Ectodermal cell (in vitro differentiated cells): ENCODE results near the gene CTSW.

Experiments
- H3K27ac ChIP-seq: 2 replicates; pipeline ENCODE4 v1.7.0; 2013; ENCODE audit warnings: mild to moderate bottlenecking, low read depth, low read length; ENCODE audit not compliant: insufficient read depth, poor library complexity, severe bottlenecking
- H3K27me3 ChIP-seq: 2 replicates; pipeline ENCODE4 v1.7.0; 2013; ENCODE audit warnings: mild to moderate bottlenecking, low read length; ENCODE audit not compliant: insufficient read depth, control insufficient read depth, poor library complexity, severe bottlenecking
- H3K36me3 ChIP-seq: one replicate; pipeline ENCODE4 v1.7.0; 2013; ENCODE audit warnings: low read length; ENCODE audit not compliant: control insufficient read depth, insufficient read depth
- H3K4me1 ChIP-seq: one replicate; pipeline ENCODE4 v1.7.0; 2013; ENCODE audit warnings: low read length; ENCODE audit not compliant: control insufficient read depth, insufficient read depth
- H3K4me3 ChIP-seq: 2 replicates; pipeline ENCODE4 v1.7.0; 2013; ENCODE audit warnings: low read depth, low read length, control low read depth; ENCODE audit not compliant: insufficient read depth
- H3K9me3 ChIP-seq: 2 replicates; pipeline ENCODE4 v1.7.0; 2013; ENCODE audit warnings: mild to moderate bottlenecking, low read length, moderate library complexity; ENCODE audit not compliant: control insufficient read depth
- WGBS, 2 experiments: methylation state at CpG; one replicate each; pipeline ENCODE4 v1.1.7; 2013; ENCODE audit warnings: missing lambda C conversion rate in 2 of 2; 5-methylcytosine and 5-hydroxymethylcytosine counted together

Gene CTSW

DNA sequence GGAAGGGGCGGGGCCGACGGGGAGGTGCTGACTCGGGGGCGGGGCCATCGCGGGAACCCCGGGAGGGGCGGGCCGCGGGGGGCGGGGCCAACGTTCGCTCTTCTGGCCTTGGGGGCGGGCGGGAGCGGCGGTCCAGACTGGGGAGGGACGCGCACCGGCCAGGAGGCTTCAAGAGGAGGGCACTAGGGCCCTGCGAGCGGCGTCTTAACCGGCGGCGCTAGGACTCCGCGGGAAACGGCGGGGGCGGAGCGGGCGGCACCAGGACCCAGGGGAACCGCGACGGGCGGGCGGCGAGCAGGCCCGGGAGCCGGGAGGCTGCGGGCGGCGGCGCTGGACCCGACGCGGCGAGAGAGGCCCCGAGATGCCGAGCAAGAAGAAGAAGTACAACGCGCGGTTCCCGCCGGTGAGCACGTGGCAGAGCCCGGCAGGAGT lies 39.5 kb downstream of the CTSW start, which contains the start of gene DRAP1:
Gene DRAP1 (plus strand): TSS at position 286 of the 432 bp plus-strand sequence. CDS start 76 bp downstream, at position 362.
- WGBS, 2 experiments, result 0% methylated on average over 59 of the region's 59 CpGs
- Histone ChIP-seq H3K4me1 (no peaks in the 10 kb centered on the region), H3K27ac (no peak within 1 kb of the TSS), H3K9me3 (no peaks in the 10 kb centered on the region), H3K36me3 (peaks cover 5% of the 10 kb centered on the region), H3K4me3 (peak within 1 kb of the TSS; percentile 92), H3K27me3 (no peaks in the 10 kb centered on the region)

DNA sequence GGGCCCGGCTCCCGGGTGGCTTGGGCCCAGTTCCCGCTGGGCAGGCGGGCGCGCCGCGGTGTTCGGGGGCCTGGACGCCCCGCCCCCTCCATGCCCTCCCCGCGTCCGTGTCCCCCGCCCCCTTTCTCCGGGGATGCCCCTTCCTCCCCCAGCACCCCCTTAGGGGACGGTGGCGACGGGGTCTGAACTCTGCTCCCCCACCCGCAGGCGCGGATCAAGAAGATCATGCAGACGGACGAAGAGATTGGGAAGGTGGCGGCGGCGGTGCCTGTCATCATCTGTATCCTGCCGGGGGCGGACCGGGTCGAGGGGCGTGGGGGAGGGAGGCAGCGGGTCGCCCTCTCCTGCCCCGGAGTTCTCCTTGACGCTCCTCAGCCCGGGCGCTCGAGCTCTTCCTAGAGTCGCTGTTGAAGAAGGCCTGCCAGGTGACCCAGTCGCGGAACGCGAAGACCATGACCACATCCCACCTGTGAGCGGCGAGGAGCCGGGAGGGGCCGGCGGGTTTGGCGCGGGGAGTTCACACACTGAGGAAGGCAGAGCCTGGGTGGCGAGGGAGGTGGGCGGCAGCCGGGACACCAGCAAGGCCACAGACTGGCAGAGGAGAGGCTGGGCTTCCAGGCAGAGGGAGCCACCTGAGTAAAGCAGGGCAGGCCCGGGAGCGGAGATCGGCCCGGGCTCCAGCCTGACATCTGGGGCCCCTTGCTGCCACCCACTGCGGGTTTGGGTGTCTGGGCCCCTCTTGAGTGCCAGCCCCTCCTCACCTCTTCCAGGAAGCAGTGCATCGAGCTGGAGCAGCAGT lies 40.1 kb downstream of the CTSW start:
- Histone ChIP-seq H3K27me3 (no peaks in the 10 kb centered on the region), H3K36me3 (peaks cover 5% of the 10 kb centered on the region), H3K4me1 (no peaks in the 10 kb centered on the region), H3K27ac (no peak overlapping the region), H3K9me3 (no peaks in the 10 kb centered on the region), H3K4me3 (peak overlapping the region; percentile 77)
- WGBS, 2 experiments, result 3 to 4% methylated on average over 56 to 57 of the region's 60 CpGs

DNA sequence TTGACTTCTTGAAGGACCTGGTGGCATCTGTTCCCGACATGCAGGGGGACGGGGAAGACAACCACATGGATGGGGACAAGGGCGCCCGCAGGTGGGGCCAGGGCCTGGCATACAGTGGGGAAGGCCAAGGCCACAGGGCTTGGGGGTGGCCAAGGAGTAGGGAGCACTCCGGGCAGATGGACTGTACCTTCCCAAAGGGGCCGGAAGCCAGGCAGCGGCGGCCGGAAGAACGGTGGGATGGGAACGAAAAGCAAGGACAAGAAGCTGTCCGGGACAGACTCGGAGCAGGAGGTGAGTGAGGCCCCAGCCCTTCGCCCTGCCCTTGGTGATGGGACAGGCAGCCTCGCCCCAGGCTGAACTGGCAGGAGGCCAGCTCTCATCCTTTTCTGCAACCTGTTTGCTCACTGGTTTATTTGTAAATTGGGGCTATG lies 40.8 kb downstream of the CTSW start:
- WGBS, 2 experiments, result 87 to 88% methylated on average over 15 of the region's 15 CpGs
- H3K4me1 ChIP-seq, result no peaks in the 10 kb centered on the region
- no peak overlapping the region for H3K27ac ChIP-seq

DNA sequence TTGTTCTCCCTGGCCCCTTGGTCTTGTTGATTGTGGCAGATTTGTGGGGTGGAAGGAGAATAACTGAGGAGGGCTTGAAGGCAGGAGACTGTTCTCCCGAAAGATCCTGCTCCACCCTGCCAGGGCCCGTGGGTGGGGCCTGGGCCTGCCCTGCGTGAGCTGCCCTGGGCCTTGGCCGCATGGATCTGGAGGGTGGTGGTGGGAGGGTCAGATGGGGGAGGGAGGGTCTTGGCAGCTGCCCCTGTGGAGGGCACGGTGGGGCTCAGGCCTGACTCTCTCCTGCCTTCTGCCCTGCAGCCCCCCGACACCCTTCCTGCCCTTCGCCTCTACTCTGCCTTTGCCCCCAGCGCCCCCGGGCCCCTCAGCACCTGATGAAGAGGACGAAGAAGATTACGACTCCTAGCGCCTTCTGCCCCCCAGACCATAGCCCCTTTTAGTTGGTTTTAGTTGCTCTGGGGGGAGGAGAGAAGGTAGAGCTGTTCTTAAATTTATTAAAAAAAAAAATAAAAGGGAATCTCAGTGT lies 41.5 kb downstream of the CTSW start:
- WGBS, 2 experiments, result 93 to 94% methylated on average over 12 of the region's 12 CpGs
- peaks cover 5% of the 10 kb centered on the region for H3K36me3 ChIP-seq
- no peaks in the 10 kb centered on the region for H3K9me3 ChIP-seq
- H3K4me3 ChIP-seq, result no peak overlapping the region
- H3K4me1 ChIP-seq, result no peaks in the 10 kb centered on the region
- H3K27ac ChIP-seq, result no peak overlapping the region
- no peaks in the 10 kb centered on the region for H3K27me3 ChIP-seq

More for the DNA sequence above, 40.8 kb downstream of the CTSW start:
- Histone ChIP-seq H3K36me3 (peaks cover 5% of the 10 kb centered on the region), H3K9me3 (no peaks in the 10 kb centered on the region), H3K27me3 (no peaks in the 10 kb centered on the region), H3K4me3 (peak overlapping the region; percentile 77)

DNA sequence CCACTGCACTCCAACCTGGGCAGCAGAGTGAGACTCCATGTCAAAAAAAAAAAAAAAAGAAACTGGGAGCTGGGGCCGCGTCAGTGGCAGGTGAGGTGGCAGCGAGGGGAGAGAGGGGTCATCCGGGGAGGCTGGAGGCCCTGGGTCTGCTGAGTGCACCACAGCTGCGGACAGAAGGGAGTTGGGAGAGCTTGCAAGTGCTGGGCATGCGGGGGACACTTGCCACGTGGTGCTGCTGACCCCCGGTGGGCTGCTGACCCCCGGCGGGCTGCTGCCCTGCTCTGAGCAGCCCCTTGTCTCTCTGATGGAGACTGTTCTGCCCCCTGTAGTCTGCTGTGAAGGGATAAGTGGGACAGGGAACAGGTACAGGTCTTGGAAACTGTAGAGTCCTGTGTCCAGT lies 42.2 kb downstream of the CTSW start:
- H3K27ac ChIP-seq, result no peak overlapping the region
- no peaks in the 10 kb centered on the region for H3K4me1 ChIP-seq
- WGBS, 2 experiments, result 90 to 95% methylated on average over 10 of the region's 10 CpGs
- H3K4me3 ChIP-seq, result no peak overlapping the region
- no peaks in the 10 kb centered on the region for H3K27me3 ChIP-seq
- peaks cover 5% of the 10 kb centered on the region for H3K36me3 ChIP-seq
- no peaks in the 10 kb centered on the region for H3K9me3 ChIP-seq

GRCh38 chr11:65922565-65922964 lies 42.9 kb downstream of the CTSW start:
- WGBS, 2 experiments, result 96% methylated on average over 3 of the region's 3 CpGs
- H3K27ac ChIP-seq, result no peak overlapping the region
- H3K4me3 ChIP-seq, result no peak overlapping the region
- H3K36me3 ChIP-seq, result peaks cover 5% of the 10 kb centered on the region
- no peaks in the 10 kb centered on the region for H3K27me3 ChIP-seq
- no peaks in the 10 kb centered on the region for H3K4me1 ChIP-seq
- no peaks in the 10 kb centered on the region for H3K9me3 ChIP-seq

DNA sequence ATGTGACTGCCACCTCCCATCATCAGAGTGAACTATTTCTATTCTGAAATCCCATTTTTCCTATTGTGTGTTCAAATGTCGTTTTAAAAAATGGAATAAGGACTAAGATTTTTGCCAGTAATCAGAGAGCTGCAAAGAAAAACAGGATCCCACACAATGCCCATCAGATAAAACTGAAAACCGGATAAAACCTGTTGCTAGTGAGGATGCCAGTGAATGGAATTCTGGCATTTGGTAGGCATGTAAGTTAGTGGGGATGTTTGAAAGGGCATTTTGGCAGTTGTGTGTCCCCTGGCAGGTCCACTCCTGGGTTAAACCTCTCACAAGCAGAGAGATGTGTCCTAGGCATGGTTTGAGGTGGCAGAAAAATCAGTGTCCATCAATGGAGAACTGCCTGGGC lies 45.8 kb downstream of the CTSW start:
- H3K27me3 ChIP-seq, result no peaks in the 10 kb centered on the region
- no peak overlapping the region for H3K4me3 ChIP-seq
- 90 to 92% methylated on average over 2 of the region's 2 CpGs for WGBS, 2 experiments
- no peak overlapping the region for H3K27ac ChIP-seq
- H3K36me3 ChIP-seq, result peaks cover 5% of the 10 kb centered on the region
- no peaks in the 10 kb centered on the region for H3K4me1 ChIP-seq
- H3K9me3 ChIP-seq, result no peaks in the 10 kb centered on the region

- Histone ChIP-seq H3K4me3 (no peak overlapping the region), H3K4me1 (peaks cover 6% of the 10 kb centered on the region), H3K27ac (no peak overlapping the region), H3K36me3 (no peaks in the 10 kb centered on the region), H3K27me3 (no peaks in the 10 kb centered on the region), H3K9me3 (no peaks in the 10 kb centered on the region)
- WGBS, 2 experiments, result 76 to 82% methylated on average over 9 of the region's 9 CpGs
Measured at GRCh38 chr11:65927904-65928397, 48.3 kb downstream of the CTSW start.

DNA sequence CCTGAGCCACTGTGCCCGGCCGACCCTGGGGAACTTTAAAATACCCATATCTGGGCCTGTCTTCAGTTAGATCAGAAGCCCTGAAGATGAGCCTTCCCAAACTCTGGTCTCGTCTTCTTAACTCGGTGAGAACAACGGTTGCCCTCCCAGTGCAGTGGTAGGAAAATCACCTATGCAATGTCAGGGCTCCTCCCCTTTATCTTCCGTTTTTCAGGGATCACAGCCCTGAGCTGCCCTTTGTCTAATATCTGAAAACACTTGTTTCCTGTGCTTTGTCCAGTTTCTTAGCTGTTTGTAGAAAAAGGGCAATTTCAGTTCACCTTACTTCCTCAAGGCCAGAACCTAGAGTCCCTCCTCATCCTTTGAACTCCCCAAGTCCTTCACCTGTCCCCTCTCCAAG lies 49.0 kb downstream of the CTSW start:
- H3K27ac ChIP-seq, result no peak overlapping the region
- H3K4me1 ChIP-seq, result peaks cover 6% of the 10 kb centered on the region
- no peaks in the 10 kb centered on the region for H3K9me3 ChIP-seq
- H3K4me3 ChIP-seq, result no peak overlapping the region
- H3K36me3 ChIP-seq, result no peaks in the 10 kb centered on the region
- H3K27me3 ChIP-seq, result no peaks in the 10 kb centered on the region
- WGBS, 2 experiments, result 85 to 87% methylated on average over 6 of the region's 6 CpGs

- no peak overlapping the region for H3K4me3 ChIP-seq
- WGBS, 2 experiments, result 84% methylated on average over 13 of the region's 13 CpGs
- no peaks in the 10 kb centered on the region for H3K27me3 ChIP-seq
- H3K27ac ChIP-seq, result no peak overlapping the region
- H3K4me1 ChIP-seq, result peaks cover 6% of the 10 kb centered on the region
- no peaks in the 10 kb centered on the region for H3K36me3 ChIP-seq
- H3K9me3 ChIP-seq, result no peaks in the 10 kb centered on the region
Measured at GRCh38 chr11:65931773-65932557, 52.3 kb downstream of the CTSW start.
